Smooth muscle cell (in vitro differentiated cells): ENCODE results near the gene GIMAP2. TPM values are rescaled to one million over a fixed set of nuclear protein-coding genes. Genes with fewer than 3 reads are reported as not detected.

Experiments
- DNase-seq: peaks from one replicate; lab custom pipeline; 2025; ENCODE audit not compliant: unreplicated experiment; lab: John Stamatoyannopoulos, UW
- H2AFZ ChIP-seq: fragments of 200-600 bp; sonication (generic); 2 replicates; pipeline ENCODE4 v1.6.0; 2016; ENCODE audit warnings: antibody characterized with exemption, low read depth, mild to moderate bottlenecking
- H3F3A ChIP-seq: fragments of 200-600 bp; sonication (generic); 2 replicates; pipeline ENCODE4 v1.6.0; 2017; ENCODE audit warnings: antibody characterized with exemption, low read depth
- H3K27ac ChIP-seq: fragments of 200-600 bp; sonication (generic); 2 replicates; pipeline ENCODE4 v1.5.1; 2016; ENCODE audit warnings: low read depth, mild to moderate bottlenecking
- H3K27me3 ChIP-seq: fragments of 200-600 bp; sonication (generic); 2 replicates; pipeline ENCODE4 v1.6.1; 2016; ENCODE audit warnings: low read depth, mild to moderate bottlenecking
- H3K36me3 ChIP-seq: fragments of 200-600 bp; sonication (generic); 2 replicates; pipeline ENCODE4 v1.5.1; 2016; ENCODE audit warnings: low read depth
- H3K4me1 ChIP-seq: fragments of 200-600 bp; sonication (generic); 2 replicates; pipeline ENCODE4 v1.5.1; 2016; ENCODE audit warnings: low read depth
- H3K4me2 ChIP-seq: fragments of 200-600 bp; sonication (generic); 2 replicates; pipeline ENCODE4 v1.6.0; 2016; ENCODE audit warnings: mild to moderate bottlenecking
- H3K4me3 ChIP-seq: fragments of 200-600 bp; sonication (generic); 2 replicates; pipeline ENCODE4 v1.5.1; 2016; ENCODE audit warnings: mild to moderate bottlenecking
- H3K79me2 ChIP-seq: fragments of 200-600 bp; sonication (generic); 2 replicates; pipeline ENCODE4 v1.6.0; 2016; ENCODE audit warnings: low read depth, mild to moderate bottlenecking
- H3K9ac ChIP-seq: fragments of 200-600 bp; sonication (generic); 2 replicates; pipeline ENCODE4 v1.6.0; 2016; ENCODE audit warnings: low read depth
- H3K9me3 ChIP-seq: fragments of 200-600 bp; sonication (generic); replicated peaks from 2 replicates; pipeline ENCODE4 v1.5.1; 2016; ENCODE audit warnings: low read depth
- H4K20me1 ChIP-seq: fragments of 200-600 bp; sonication (generic); 2 replicates; pipeline ENCODE4 v1.6.0; 2016; ENCODE audit warnings: low read depth
- CTCF ChIP-seq: fragments of 200-600 bp; sonication (generic); IDR thresholded peaks from 2 replicates; pipeline ENCODE4 v1.5.1; 2017; ENCODE audit warnings: borderline replicate concordance, mild to moderate bottlenecking, antibody characterized with exemption; ENCODE audit not compliant: insufficient read depth, poor library complexity, severe bottlenecking
- WGBS: methylation state at CpG from one replicate; pipeline ENCODE4 v1.1.7; 2016; ENCODE audit warnings: low lambda C conversion rate; 5-methylcytosine and 5-hydroxymethylcytosine counted together
- polyA plus RNA-seq: library from polyadenylated mRNA; unstranded; fragments of >200 nt; fragmentation: Nextera tagmentation; extraction: Ambion mirVana; gene quantifications from 2 replicates; pipeline ENCODE4 v1.2.1, GENCODE V29; 2016
- total RNA-seq: library from RNA; depleted of rRNA; stranded (reverse); fragments of >200 nt; gene quantifications from 2 replicates; pipeline ENCODE4 v1.2.3, GENCODE V29; 2014

GIMAP2 gene
- total and polyA plus RNA-seq, 2 experiments from 2014 or later = 0.14 TPM; not detected in 1

- H3K4me2 ChIP-seq = no peak overlapping the region
- H3K27ac ChIP-seq = no peak overlapping the region
- DNase-seq = no peak
- no peaks in the 10 kb centered on the region for H3K79me2 ChIP-seq
- no peaks in the 10 kb centered on the region for H4K20me1 ChIP-seq
- H3K9ac ChIP-seq = no peak overlapping the region
- H3K27me3 ChIP-seq = peaks cover 66% of the 10 kb centered on the region
- H3K36me3 ChIP-seq = no peaks in the 10 kb centered on the region
- no peak overlapping the region for H3K4me3 ChIP-seq
- H3K4me1 ChIP-seq = no peaks in the 10 kb centered on the region
- no peaks in the 10 kb centered on the region for H3K9me3 ChIP-seq
- WGBS = 86% methylated on average over 5 of the region's 5 CpGs
- TF ChIP-seq CTCF = no peak
- no peaks in the 10 kb centered on the region for H3F3A ChIP-seq
- no peak overlapping the region for H2AFZ ChIP-seq
These were observed 52.6 kb downstream of the GIMAP2 start for GRCh38 chr7:150738092-150738491.

- H3K9ac ChIP-seq = no peak overlapping the region
These were observed 53.1 kb downstream of the GIMAP2 start for GRCh38 chr7:150738591-150739001.

GRCh38 chr7:150739033-150739432 lies 53.5 kb downstream of the GIMAP2 start:
- Histone ChIP-seq H3K4me1 (no peaks in the 10 kb centered on the region), H3K4me2 (no peak overlapping the region), H3F3A (no peaks in the 10 kb centered on the region), H3K9ac (no peak overlapping the region), H4K20me1 (no peaks in the 10 kb centered on the region), H3K79me2 (no peaks in the 10 kb centered on the region), H3K9me3 (no peaks in the 10 kb centered on the region), H2AFZ (no peak overlapping the region), H3K36me3 (no peaks in the 10 kb centered on the region), H3K27me3 (peaks cover 75% of the 10 kb centered on the region), H3K4me3 (no peak overlapping the region), H3K27ac (no peak overlapping the region)
- TF ChIP-seq CTCF = no peak
- no peak for DNase-seq

More at GRCh38 chr7:150738591-150739001, 53.1 kb downstream of the GIMAP2 start:
- H3K9me3 ChIP-seq = no peaks in the 10 kb centered on the region
- H3K36me3 ChIP-seq = no peaks in the 10 kb centered on the region
- H3K4me1 ChIP-seq = no peaks in the 10 kb centered on the region
- H3K27ac ChIP-seq = no peak overlapping the region
- DNase-seq = no peak
- H3K79me2 ChIP-seq = no peaks in the 10 kb centered on the region
- no peaks in the 10 kb centered on the region for H4K20me1 ChIP-seq
- no peaks in the 10 kb centered on the region for H3F3A ChIP-seq
- TF ChIP-seq CTCF = no peak
- no peak overlapping the region for H3K4me2 ChIP-seq
- no peak overlapping the region for H3K4me3 ChIP-seq
- 66% methylated on average over 5 of the region's 5 CpGs for WGBS
- H2AFZ ChIP-seq = no peak overlapping the region
- H3K27me3 ChIP-seq = peaks cover 71% of the 10 kb centered on the region

DNA sequence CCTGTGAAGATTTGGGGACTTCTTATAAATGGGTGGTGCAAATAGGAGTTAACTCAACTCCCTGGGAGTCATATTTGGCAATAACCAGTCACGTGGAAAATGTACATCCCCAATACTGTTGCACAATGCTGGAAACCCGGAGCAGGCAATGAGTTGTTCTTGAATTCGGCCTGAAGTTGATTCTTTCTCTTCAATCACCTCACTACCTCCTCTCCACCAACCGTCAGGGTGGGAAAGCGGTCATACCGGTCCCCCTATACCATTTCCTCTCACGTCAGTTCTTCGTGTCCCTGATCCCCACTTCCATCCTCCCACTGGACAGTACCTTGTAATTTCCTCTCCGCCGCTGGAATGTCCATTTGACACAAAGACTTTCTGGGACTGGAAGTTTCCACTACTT lies 54.5 kb downstream of the GIMAP2 start:
- Histone ChIP-seq H3K4me1 (no peaks in the 10 kb centered on the region), H2AFZ (no peak overlapping the region), H3K4me2 (no peak overlapping the region), H3K27me3 (peaks cover 77% of the 10 kb centered on the region), H3K27ac (no peak overlapping the region), H3F3A (no peaks in the 10 kb centered on the region), H3K4me3 (no peak overlapping the region), H4K20me1 (no peaks in the 10 kb centered on the region), H3K79me2 (no peaks in the 10 kb centered on the region), H3K9ac (no peak overlapping the region), H3K36me3 (no peaks in the 10 kb centered on the region), H3K9me3 (no peaks in the 10 kb centered on the region)
- DNase-seq = no peak
- no peak for TF ChIP-seq CTCF
- 77% methylated on average over 10 of the region's 10 CpGs for WGBS
